Mesodermal cell (in vitro differentiated cells): Measurements from ENCODE around the gene TXNL1.
"Not testable (repeated sequence)": the region's sequence is repeated elsewhere in the genome, so short reads cannot be mapped to it uniquely, and the experiment has no call there.

Experiments used
- H3K27ac ChIP-seq: 2 replicates; pipeline ENCODE4 v1.7.0; 2013; ENCODE audit warnings: mild to moderate bottlenecking, low read depth, low read length, moderate library complexity; ENCODE audit not compliant: severe bottlenecking
- H3K36me3 ChIP-seq: 2 replicates; pipeline ENCODE4 v1.7.1; 2013; ENCODE audit warnings: mild to moderate bottlenecking, low read length, moderate library complexity; ENCODE audit not compliant: control insufficient read depth, insufficient read depth
- H3K4me1 ChIP-seq: one replicate; pipeline ENCODE4 v1.7.1; 2013; ENCODE audit warnings: mild to moderate bottlenecking, low read length; ENCODE audit not compliant: insufficient read depth, control insufficient read depth, poor library complexity, severe bottlenecking
- H3K4me3 ChIP-seq: 2 replicates; pipeline ENCODE4 v1.7.0; 2013; ENCODE audit warnings: low read length, control low read depth, mild to moderate bottlenecking; ENCODE audit not compliant: insufficient read depth, poor library complexity, severe bottlenecking; ENCODE audit errors: extremely low read depth
- H3K9me3 ChIP-seq: 2 replicates; pipeline ENCODE4 v1.7.1; 2013; ENCODE audit warnings: mild to moderate bottlenecking, low read length, moderate library complexity; ENCODE audit not compliant: control insufficient read depth
- WGBS, 2 experiments: methylation state at CpG; one replicate each; pipeline ENCODE4 v1.1.5; 2013; ENCODE audit warnings: missing lambda C conversion rate in 2 of 2; ENCODE audit not compliant: insufficient coverage in 2 of 2; 5-methylcytosine and 5-hydroxymethylcytosine counted together

The TXNL1 gene

GRCh38 chr18:56660655-56661054 is 22.3 kb upstream of the TXNL1 start:
- no peak overlapping the region for H3K4me3 ChIP-seq
- H3K4me1 ChIP-seq = no peaks in the 10 kb centered on the region
- H3K27ac ChIP-seq = no peak overlapping the region
- 85 to 100% methylated on average over 1 of the region's 1 CpG for WGBS, 2 experiments
- no peaks in the 10 kb centered on the region for H3K9me3 ChIP-seq
- H3K36me3 ChIP-seq = no peaks in the 10 kb centered on the region

- H3K27ac ChIP-seq = no peak overlapping the region
- H3K9me3 ChIP-seq = no peaks in the 10 kb centered on the region
- H3K4me1 ChIP-seq = no peaks in the 10 kb centered on the region
- no peaks in the 10 kb centered on the region for H3K36me3 ChIP-seq
- no peak overlapping the region for H3K4me3 ChIP-seq
- 100% methylated on average over 1 to 2 of the region's 4 CpGs for WGBS, 2 experiments
Observed at GRCh38 chr18:56659111-56659510, 20.7 kb upstream of the TXNL1 start.

GRCh38 chr18:56658261-56658660 is 19.9 kb upstream of the TXNL1 start:
- Histone ChIP-seq H3K4me1 (no peaks in the 10 kb centered on the region), H3K27ac (no peak overlapping the region), H3K9me3 (no peaks in the 10 kb centered on the region), H3K36me3 (no peaks in the 10 kb centered on the region), H3K4me3 (no peak overlapping the region)
- WGBS, 2 experiments = 76 to 91% methylated on average over 2 of the region's 2 CpGs

- H3K4me3 ChIP-seq, H3K9me3 ChIP-seq, H3K4me1 ChIP-seq, H3K27ac ChIP-seq, H3K36me3 ChIP-seq: not testable (repeated sequence)
- WGBS, 2 experiments = 92 to 98% methylated on average over 4 of the region's 7 CpGs
Observed at GRCh38 chr18:56654280-56654679, 15.9 kb upstream of the TXNL1 start.

- 87 to 92% methylated on average over 2 of the region's 4 CpGs for WGBS, 2 experiments
- Histone ChIP-seq H3K4me1 (no peaks in the 10 kb centered on the region), H3K27ac (no peak overlapping the region), H3K36me3 (no peaks in the 10 kb centered on the region), H3K9me3 (no peaks in the 10 kb centered on the region), H3K4me3 (no peak overlapping the region)
Observed at GRCh38 chr18:56652802-56653201, 14.4 kb upstream of the TXNL1 start.

- Histone ChIP-seq H3K4me1 (no peaks in the 10 kb centered on the region), H3K36me3 (no peaks in the 10 kb centered on the region), H3K27ac (no peak overlapping the region), H3K9me3 (no peaks in the 10 kb centered on the region), H3K4me3 (peak overlapping the region; percentile 86)
- 39 to 40% methylated on average over 2 of the region's 5 CpGs for WGBS, 2 experiments
Observed at GRCh38 chr18:56651771-56652092, 13.3 kb upstream of the TXNL1 start.

GRCh38 chr18:56650944-56651770 is 12.8 kb upstream of the TXNL1 start, which contains the start of gene WDR7:
Gene WDR7 (plus strand): TSS chr18:56651359. CDS start chr18:56672516, 21,157 bp downstream.
- Histone ChIP-seq H3K4me1 (no peaks in the 10 kb centered on the region), H3K4me3 (peak within 1 kb of the TSS; percentile 86), H3K36me3 (no peaks in the 10 kb centered on the region), H3K27ac (peak within 1 kb of the TSS; percentile 50), H3K9me3 (no peaks in the 10 kb centered on the region)
- 0 to 2% methylated on average over 33 to 35 of the region's 47 CpGs for WGBS, 2 experiments

- no peaks in the 10 kb centered on the region for H3K9me3 ChIP-seq
- H3K4me3 ChIP-seq = no peak overlapping the region
- WGBS, 2 experiments = 92 to 100% methylated on average over 1 of the region's 1 CpG
- H3K36me3 ChIP-seq = no peaks in the 10 kb centered on the region
- no peak overlapping the region for H3K27ac ChIP-seq
- H3K4me1 ChIP-seq = no peaks in the 10 kb centered on the region
Observed at GRCh38 chr18:56649996-56650395, 11.6 kb upstream of the TXNL1 start.

- no peak overlapping the region for H3K27ac ChIP-seq
- no peaks in the 10 kb centered on the region for H3K9me3 ChIP-seq
- H3K4me3 ChIP-seq = no peak overlapping the region
- no peaks in the 10 kb centered on the region for H3K36me3 ChIP-seq
- WGBS, 2 experiments = no CpG with 5 or more reads among the region's 3 CpGs
- H3K4me1 ChIP-seq = no peaks in the 10 kb centered on the region
Observed at GRCh38 chr18:56647951-56648893, 9.8 kb upstream of the TXNL1 start.

GRCh38 chr18:56647071-56647470 is 8.7 kb upstream of the TXNL1 start:
- H3K4me1 ChIP-seq = no peaks in the 10 kb centered on the region
- no peaks in the 10 kb centered on the region for H3K9me3 ChIP-seq
- H3K36me3 ChIP-seq = no peaks in the 10 kb centered on the region
- no peak overlapping the region for H3K4me3 ChIP-seq
- H3K27ac ChIP-seq = no peak overlapping the region
